Loucy (cell line): ENCODE data around the gene RGS1.

Source experiments
- EZH2phosphoT487 ChIP-seq: fragments of 200-600 bp; IDR thresholded peaks from 2 replicates; pipeline ENCODE4 v1.6.1; 2018; ENCODE audit warnings: antibody characterized with exemption, mild to moderate bottlenecking, moderate library complexity, borderline replicate concordance
- TF ChIP-seq, protein P1 (sequence below): fragments of 200-600 bp; sonication (generic); conservative IDR thresholded peaks from 2 replicates; pipeline ENCODE4 v1.5.1; 2014; ENCODE audit warnings: mild to moderate bottlenecking, antibody characterized with exemption, low read length

DNA sequence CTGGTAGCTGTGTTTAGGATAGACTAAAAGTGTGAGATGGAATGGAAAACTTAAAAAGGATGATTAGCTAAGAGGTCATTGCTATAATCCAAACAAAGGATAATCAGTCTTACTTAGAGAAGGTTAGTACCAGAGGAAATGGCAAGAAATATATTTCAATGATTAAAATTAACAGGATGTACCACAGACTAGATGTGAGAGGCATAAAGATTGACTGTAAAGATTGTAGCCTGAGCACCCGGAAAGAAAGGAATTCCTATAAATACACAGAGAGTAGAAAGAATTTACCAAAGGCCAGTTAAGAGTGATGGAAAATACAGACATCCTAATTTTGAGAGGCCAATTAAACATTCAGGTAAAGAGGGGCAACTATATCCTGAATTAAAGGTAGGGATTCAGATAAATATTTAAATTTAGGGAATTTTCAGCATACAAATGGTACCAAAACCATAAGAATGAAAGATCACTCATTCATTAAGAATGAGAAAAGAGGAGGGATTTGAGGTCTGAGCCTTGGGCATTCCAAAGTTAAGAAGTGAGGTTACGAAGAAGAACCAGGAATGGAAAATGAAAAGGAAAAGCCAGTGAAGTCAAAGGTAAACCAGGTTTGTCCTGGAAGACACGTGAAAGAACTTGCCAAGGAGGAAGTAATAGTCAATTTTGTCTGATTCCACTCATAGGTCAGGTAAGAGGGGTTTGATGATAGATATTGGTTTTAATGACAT, 46.4 kb upstream of the RGS1 start:
- TF ChIP-seq, protein P1, sequence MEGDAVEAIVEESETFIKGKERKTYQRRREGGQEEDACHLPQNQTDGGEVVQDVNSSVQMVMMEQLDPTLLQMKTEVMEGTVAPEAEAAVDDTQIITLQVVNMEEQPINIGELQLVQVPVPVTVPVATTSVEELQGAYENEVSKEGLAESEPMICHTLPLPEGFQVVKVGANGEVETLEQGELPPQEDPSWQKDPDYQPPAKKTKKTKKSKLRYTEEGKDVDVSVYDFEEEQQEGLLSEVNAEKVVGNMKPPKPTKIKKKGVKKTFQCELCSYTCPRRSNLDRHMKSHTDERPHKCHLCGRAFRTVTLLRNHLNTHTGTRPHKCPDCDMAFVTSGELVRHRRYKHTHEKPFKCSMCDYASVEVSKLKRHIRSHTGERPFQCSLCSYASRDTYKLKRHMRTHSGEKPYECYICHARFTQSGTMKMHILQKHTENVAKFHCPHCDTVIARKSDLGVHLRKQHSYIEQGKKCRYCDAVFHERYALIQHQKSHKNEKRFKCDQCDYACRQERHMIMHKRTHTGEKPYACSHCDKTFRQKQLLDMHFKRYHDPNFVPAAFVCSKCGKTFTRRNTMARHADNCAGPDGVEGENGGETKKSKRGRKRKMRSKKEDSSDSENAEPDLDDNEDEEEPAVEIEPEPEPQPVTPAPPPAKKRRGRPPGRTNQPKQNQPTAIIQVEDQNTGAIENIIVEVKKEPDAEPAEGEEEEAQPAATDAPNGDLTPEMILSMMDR, result no peak
- TF ChIP-seq EZH2phosphoT487, result no peak
